ENCODE measurements around the gene SMIM35. TPM values are rescaled to one million over a fixed set of nuclear protein-coding genes. Genes with fewer than 3 reads are reported as not detected.

Gene SMIM35
- polyA plus RNA-seq, 3 donors from 2014 or later, result 0.49 to 1.1 TPM; not detected in 1

DNA sequence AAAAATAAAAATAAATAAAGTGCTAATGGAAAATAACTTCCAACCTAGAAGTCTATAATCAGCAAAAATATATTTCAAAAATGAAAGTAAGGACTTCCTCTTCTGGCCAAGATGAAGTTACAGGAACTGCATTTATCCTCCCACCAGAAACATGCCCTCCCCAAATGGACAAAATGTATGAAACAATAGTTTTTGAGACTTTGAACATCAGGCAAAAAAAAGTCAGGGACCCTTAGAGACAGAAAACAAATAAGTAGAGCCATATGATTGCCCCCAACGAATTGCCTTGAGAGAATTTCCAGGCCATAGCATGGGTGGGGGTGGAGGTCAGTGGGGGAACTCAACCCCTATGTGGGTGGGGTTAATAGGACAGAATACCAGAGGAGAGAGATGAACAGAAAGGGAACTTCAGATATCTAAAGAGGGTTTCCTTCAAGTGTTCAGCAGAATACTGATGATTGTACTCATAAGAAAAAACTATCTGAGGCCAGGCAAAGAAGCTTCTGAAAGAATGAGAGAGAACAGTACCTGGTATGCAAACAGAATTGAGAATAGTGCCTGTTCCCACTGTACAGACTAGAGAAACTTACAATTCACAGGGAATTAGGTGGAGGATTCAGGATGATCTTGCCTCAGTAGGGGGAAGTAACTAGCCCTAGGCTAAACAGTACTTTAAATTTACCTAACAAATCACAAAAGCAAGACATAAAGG is 127.2 kb downstream of the SMIM35 start:
- Mint-ChIP-seq H3K4me1 (peaks cover 25 to 58% of the 10 kb centered on the region in 2 donors), H3K27me3 (ENCODE audit: low read depth in 3 of 3) (peaks cover 0 to 2% (median 0%) of the 10 kb centered on the region in 3 donors), H3K4me3 (peak overlapping the region in 1 of 5 donors; percentile 60), H3K27ac (peak overlapping the region in 3 of 6 donors; percentile 21 to 54 (median 43)), H3K9me3 (peaks cover 6 to 22% (median 17%) of the 10 kb centered on the region in 6 donors), H3K36me3 (peaks cover 26 to 35% (median 28%) of the 10 kb centered on the region in 3 donors)
- no peak for DNase-seq

DNA sequence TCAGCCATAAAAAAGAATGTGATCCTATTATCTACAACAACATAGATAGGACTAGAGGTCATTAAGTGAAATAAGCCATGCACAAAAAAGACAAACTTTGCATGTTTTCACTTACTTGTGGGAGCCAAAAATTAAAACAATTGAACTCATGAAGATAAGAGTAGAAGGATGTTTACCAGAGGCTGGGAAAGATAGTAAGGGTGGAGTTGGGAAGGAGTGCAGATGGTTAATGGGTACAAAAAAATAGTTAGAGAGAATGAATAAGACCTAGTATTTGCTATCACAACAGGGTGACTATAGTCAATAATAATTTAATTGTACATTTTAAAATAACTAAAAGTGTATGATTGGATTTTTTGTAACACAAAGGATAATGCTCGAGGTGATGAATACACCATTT is 127.8 kb downstream of the SMIM35 start:
- Mint-ChIP-seq H3K4me3 (peak overlapping the region in 1 of 5 donors; percentile 48), H3K4me1 (peaks cover 31 to 65% of the 10 kb centered on the region in 2 donors), H3K9me3 (peaks cover 6 to 22% (median 17%) of the 10 kb centered on the region in 6 donors), H3K27ac (no peak overlapping the region), H3K27me3 (ENCODE audit: low read depth in 3 of 3) (peaks cover 0 to 2% (median 0%) of the 10 kb centered on the region in 3 donors), H3K36me3 (peaks cover 26 to 35% (median 28%) of the 10 kb centered on the region in 3 donors)
- no peak for DNase-seq

Other genes starting within 250 kb of the SMIM35 start
- gene FXYD6, start 210.3 kb downstream of the SMIM35 start, polyA plus RNA-seq, result not detected
- gene TMPRSS13, start 157.6 kb downstream of the SMIM35 start, polyA plus RNA-seq, result under 1 TPM in 2 of 3 donors, not detected in 1; 0.20 to 0.31 TPM
- gene IL10RA, start 100.6 kb downstream of the SMIM35 start, polyA plus RNA-seq, result 100 to 1,000 TPM; 215 to 460 (median 264) TPM
- not detected for gene TMPRSS4, start 9.9 kb downstream of the SMIM35 start, polyA plus RNA-seq
- not detected for gene SCN4B, start 65.9 kb upstream of the SMIM35 start, polyA plus RNA-seq
- not detected for gene SCN2B, start 89.7 kb upstream of the SMIM35 start, polyA plus RNA-seq
- 10 to 100 TPM; 16.8 to 37.7 (median 26.3) TPM for gene JAML, start 138.0 kb upstream of the SMIM35 start, polyA plus RNA-seq
- gene MPZL3, start 165.4 kb upstream of the SMIM35 start, polyA plus RNA-seq, result 1 to 10 TPM; 4.2 to 5.2 (median 4.8) TPM
- gene MPZL2, start 177.3 kb upstream of the SMIM35 start, polyA plus RNA-seq, result 1 to 10 TPM in 1 of 3 donors, under 1 TPM in 2; 0.17 to 1.5 (median 0.49) TPM
- 100 to 1,000 TPM in 2 of 3 donors, 10 to 100 TPM in 1; 50.4 to 456 (median 296) TPM for gene CD3E, start 217.8 kb upstream of the SMIM35 start, polyA plus RNA-seq